ENCODE data around the gene AURKB.

AURKB gene

DNA sequence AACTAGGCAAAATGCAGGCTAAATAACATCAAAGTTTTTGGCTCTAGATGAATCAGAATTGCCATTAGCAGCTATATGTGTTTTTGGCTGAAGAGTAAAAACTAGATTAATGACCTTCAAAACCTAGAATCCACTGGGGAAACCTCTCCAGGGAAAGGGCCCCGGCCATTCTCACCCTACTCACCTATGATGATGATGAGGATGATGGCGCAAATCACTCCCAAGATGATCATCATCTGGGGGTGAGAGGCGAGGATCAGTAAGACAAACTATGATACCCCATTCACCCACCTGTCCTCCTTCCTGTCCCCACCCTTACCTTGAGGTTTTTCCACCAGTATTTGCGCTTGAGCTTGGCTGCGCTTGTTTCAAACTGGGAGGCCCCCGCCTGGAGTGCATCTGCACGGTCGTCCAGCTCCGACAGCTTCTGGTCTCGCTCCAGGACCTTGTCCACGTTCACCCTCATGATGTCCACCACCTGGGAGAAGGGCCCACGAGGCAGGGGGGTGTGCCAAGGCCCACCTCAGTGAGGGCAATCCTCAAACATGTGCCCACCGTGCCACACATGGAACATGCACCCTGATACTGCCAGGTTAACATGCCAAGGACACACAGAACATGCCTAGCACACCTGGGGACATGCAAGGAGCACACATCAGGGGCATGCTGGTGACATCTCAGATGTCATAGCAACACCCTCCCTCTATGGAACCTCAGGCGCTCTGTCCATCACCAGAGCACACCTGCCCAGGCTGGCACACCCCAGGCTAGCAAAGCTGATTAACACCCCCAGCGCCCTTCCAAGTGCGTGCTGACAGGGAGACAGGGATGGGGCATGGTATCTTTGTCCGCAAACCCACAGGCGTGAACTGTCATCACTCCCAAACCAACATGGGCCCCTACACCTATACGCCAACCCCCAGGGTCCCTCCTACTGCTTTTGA is 48.8 kb downstream of the AURKB start:
- DNase-seq (ENCODE audit: low spot score): no peak

DNA sequence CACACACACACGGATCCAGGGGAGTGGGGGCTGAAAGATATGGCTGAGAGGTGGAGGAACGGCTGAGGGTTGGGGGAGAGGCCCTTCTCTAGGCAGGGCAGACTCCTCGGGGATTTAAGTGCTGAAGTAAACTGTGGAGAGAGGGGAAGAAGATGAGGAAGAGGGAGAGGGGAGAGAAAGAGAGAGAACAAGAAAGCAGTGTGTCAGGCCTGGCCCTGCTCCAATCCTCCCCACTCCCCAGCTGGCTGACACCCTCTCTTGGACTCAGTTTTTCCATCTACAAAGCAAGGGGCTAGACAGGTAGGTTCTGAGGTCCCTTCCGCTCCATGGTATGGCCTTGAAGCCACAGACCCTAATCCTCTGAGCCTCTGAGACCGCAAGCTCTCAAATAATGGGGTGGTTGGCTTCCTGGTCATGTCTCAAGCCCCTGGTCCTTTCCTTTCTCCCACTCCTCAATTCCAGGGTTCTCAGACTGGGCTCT is 49.6 kb downstream of the AURKB start:
- DNase-seq (ENCODE audit: low spot score): no peak

DNA sequence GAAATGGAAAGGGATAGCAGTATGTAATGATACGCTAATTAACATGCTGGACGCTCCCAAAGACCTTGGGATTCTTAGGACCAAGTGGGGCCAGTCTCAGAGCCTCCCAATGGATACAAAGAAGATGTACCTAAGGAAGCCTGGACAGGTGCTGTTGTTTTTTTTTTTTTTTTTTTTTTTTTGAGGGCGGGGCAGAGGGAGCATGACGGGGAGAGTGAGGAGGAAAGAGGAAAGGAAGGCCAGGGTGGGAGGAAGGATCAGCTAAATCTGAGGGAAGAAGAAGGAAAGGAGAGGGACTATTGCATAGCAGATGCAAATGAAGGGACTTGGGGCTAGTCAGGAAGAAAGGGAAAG is 50.2 kb downstream of the AURKB start:
- DNase-seq (ENCODE audit: low spot score): no peak

DNA sequence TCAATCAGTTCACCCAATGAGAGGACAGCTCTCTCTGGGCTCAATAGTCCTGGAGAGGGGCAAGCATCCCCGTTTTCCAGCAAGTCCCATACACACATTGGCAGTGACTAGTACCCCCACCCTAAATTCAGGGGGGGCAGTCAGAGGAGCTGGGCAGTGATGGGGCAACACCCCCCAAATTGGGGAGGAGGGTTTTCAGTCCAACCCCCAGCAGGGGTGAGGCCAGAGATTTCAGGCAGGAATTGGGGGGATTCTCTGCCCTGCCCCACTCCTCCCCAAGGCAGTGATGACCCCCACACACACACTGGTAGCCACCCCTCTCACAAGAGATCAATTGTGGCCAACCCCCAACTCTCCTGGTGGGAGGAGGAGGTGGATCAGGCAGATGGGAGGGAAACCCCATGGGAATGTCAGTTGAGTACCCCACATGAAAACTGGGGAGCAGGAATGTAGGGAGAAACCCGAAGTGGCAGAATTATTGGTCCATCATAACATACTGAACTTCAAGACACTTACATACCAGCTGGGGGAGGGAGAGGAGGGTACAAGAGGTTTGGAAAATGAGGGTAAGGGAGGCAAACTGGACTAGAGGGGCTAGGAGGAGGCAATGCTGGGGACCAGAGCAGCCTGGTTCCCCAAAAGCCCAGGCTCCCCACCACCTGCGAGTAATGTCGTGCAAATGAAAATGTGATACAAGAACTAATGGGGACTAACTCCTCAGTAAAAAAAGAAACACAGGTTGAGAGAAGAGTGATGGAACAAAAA is 50.7 kb downstream of the AURKB start:
- no peak for DNase-seq (ENCODE audit: low spot score)

DNA sequence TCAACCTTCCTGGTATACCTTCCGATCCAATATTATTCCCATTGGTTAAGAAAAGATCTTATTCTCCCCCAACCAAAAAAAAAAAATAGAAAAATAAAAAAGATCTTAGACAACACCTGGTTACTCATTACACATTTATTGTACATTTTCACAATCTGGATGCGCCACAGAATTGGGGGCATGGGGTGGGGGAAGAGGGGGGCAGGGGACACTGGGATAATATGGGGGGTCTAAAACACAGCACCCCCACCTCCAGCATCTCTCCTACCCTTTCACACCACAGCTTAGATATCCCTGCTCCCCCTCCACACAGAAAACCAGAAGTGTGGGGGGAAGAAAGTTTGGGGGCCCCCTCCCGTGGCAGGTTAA is 51.4 kb downstream of the AURKB start:
- DNase-seq (ENCODE audit: low spot score): no peak

DNA sequence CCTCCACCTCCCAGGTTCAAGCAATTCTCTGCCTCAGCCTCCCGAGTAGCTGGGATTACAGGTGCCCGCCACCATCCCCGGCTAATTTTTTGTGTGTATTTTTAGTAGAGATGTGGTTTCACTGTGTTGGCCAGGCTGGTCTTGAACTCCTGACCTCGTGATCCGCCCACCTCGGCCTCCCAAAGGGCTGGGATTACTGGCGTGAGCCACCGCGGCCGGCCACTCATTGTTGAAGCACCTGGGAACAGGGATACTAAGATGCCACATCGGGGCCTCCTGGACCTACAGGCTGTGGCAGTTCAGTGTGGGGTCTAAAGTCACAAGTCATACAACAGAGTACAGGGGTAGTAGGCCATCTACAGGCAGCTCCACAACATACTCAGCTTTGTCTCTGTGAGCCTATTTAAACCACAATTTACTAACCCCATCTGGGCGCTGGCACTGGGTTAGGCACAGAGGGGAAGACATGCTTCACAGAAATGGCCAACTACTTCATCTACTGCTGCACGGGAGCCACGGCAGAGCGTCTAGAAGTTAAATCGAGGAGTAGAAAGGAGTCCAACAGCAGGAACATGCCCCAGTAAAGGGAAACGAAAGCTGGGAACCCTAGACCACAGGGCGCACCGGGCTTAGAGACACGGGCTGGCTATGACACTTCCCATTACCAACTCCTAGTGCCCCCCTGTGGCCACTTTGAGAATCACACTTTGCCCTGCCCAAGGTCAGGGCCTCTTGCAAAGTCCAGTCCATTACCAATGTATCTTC is 51.9 kb downstream of the AURKB start:
- peak; percentile 85 for DNase-seq (ENCODE audit: low spot score)

DNA sequence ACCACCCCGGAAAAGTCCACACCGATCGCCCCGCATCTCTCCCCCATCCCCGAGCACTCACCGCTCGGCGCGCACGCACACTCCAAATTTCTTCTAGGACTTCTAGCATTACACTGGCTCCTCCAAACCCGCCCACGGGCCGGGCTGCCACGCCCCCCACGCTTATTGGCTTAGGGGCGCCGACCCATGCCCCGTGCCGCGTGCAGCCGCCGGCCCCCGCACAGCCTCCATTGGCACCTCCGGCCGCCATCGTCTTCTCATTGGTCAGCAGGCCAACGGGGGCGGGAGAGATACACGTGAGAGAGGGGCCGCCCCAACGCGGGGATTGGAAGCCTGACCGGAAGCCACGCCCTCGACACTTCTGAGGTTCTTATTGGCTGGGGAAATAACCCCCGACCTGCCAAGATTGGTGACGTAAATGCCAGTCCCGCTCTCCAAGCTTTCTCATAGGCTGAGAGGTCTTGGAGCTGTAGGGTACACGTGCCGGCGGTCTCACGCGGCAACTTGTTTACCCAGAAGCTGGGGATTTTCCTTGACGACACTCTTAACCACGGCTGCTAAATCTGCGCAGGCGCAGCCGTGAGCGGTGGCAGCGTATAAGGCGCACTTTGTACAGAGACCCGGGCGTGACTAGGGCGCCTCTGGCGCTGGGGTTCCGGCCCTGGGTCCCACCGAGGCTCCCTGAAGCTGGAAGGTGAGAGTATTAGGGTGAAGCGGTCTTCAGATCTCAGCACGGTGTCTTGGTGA is 54.0 kb downstream of the AURKB start:
- peak; percentile 100 for DNase-seq (ENCODE audit: low spot score)

DNA sequence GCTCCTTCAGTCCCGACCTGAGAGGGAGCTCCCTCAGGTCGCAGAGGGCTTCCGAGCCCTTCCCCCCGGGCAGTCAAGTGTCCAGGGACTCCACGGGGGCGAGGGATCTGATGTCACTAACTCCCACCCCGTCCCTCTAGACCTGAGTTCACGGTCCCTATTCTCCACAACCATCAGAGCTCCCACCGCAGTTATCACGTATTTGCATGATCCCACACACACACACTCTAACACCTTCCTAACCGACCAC is 54.5 kb downstream of the AURKB start:
- DNase-seq (ENCODE audit: low spot score): no peak

DNA sequence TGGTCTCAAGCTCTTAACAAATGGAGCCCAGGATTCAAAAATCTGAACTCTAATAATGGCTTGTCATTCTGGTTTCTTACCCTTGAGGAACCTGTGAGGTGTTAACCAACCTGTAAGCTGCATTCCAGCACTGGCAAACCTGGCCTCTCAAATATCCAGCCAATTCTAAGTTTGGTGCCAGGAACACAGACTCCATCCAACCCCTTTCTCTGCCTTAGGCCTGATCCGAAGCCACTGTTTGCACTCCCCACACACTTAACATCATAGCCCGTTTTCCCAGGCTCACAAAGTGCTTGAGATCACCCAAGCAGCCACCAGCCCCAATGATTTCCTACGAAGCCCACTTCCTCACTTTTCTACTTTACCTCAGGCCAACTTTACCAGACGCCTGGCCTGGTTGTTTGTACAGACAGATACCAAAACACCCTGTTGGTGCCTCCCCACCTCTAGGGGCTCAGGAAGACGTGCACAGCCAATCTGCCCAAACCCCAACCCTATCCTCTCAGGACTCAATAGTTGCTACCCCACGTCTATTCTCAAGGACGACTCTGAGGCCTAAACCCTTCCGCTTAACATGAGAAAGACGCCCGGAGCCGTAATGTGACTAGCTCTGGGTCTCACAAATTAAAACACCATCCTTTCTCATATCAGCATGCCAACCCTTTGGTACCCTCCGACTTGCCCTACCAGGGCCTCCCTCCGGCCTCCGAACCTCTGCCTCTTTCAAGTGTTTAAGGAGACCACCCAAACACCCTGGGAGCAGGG is 55.0 kb downstream of the AURKB start:
- no peak for DNase-seq (ENCODE audit: low spot score)

Measured in SW480 (cell line).